Measurements from ENCODE around the gene DDO. TPM values are rescaled to one million over a fixed set of nuclear protein-coding genes. Genes with fewer than 3 reads are reported as not detected.

DDO gene
- total and polyA plus RNA-seq, 9 of the 15 experiments (the other 6 are each of a cell fraction or from before 2014, with no cell fraction given) = not detected

DNA sequence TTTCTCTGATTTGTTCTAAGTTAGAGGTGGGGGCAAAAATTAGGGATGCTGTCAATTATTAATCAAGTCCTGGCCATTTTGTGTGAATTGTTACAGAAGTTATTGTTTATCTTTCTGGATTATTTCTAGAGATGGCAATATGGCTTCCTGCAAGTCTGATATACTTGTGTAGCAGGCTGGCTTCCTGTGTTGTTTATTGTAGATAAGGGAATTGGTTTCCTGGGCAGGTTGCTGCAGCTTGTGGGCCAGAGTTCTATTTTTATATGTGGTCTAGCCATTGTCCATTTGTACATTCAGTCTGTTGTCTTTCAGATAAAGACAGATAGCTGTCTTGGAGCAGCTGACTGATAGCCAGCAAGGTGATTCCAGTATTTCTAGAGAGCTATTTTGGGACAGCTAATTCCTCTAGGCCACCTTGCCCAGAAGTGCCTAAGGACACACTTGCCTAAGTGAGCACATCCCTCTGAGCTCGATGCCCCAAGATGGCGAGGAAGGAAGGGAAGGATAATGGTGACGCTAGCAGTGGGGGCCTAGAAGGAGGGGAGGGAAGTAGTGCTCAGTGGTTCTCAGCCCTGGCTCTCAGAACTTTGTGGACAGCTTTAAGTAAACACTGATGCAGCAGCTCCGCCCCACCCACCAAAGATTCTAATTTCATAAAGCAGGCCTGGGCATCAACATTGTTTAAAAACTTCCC, 25.5 kb downstream of the DDO start (continued):
- TF ChIP-seq, protein P1, sequence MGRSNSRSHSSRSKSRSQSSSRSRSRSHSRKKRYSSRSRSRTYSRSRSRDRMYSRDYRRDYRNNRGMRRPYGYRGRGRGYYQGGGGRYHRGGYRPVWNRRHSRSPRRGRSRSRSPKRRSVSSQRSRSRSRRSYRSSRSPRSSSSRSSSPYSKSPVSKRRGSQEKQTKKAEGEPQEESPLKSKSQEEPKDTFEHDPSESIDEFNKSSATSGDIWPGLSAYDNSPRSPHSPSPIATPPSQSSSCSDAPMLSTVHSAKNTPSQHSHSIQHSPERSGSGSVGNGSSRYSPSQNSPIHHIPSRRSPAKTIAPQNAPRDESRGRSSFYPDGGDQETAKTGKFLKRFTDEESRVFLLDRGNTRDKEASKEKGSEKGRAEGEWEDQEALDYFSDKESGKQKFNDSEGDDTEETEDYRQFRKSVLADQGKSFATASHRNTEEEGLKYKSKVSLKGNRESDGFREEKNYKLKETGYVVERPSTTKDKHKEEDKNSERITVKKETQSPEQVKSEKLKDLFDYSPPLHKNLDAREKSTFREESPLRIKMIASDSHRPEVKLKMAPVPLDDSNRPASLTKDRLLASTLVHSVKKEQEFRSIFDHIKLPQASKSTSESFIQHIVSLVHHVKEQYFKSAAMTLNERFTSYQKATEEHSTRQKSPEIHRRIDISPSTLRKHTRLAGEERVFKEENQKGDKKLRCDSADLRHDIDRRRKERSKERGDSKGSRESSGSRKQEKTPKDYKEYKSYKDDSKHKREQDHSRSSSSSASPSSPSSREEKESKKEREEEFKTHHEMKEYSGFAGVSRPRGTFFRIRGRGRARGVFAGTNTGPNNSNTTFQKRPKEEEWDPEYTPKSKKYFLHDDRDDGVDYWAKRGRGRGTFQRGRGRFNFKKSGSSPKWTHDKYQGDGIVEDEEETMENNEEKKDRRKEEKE (IDR thresholded peaks at IDR 0.05; ENCODE audit: borderline replicate concordance in 1 of 2, control insufficient read depth in 1 of 2, low read depth in 2 of 2, low read length in 1 of 2) = no peak
- TF ChIP-seq EWSR1 (IDR thresholded peaks at IDR 0.05; ENCODE audit: borderline replicate concordance, low read depth, partially characterized antibody) = no peak
- TF ChIP-seq ZNF224 (CRISPR knock-in tag; IDR thresholded peaks at IDR 0.05) = no peak
- TF ChIP-seq DNMT1 (IDR thresholded peaks at IDR 0.05) = no peak
- TF ChIP-seq ZKSCAN8 (CRISPR knock-in tag; IDR thresholded peaks at IDR 0.05) = peak; percentile 76; the same call in 1 of the 2 replicates
- peak in 1 of 2 experiments; percentile 44; a peak in 1 of 4 replicates for TF ChIP-seq TBL1XR1 (IDR thresholded peaks at IDR 0.05; ENCODE audit: low read length in 2 of 2)

DNA sequence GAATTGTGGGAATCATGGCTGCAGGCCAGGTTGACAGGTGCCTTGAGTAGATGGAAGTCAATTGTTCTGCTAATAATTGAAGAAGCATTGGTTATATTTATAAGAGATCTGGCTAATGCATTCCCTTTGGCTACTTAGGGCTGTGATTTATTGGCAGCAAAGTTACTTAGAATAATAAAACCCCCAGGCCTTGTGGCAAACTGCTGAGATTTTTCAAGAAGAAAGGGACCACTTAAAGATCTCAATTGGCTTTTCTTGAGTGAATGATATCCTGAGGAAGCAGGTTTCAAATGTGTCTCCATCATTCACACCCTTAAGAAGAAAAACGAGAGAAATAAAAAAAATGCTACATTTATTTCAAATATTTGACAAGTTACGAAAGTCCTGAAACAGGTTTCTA, 27.4 kb downstream of the DDO start:
- H3K36me3 ChIP-seq (ENCODE audit: control insufficient read depth, insufficient read depth, low read length) = no peaks in the 10 kb centered on the region
- H3K27me3 ChIP-seq (ENCODE audit: control insufficient read depth in 2 of 2, insufficient read depth in 2 of 2, low read length in 2 of 2) = peaks cover 0 to 5% of the 10 kb centered on the region in 2 experiments; a peak in 1 of 5 replicates
- no peak overlapping the region for H3K4me3 ChIP-seq
- no peak for FAIRE-seq
- H3K9ac ChIP-seq (ENCODE audit: insufficient read depth in 1 of 2, low read depth in 2 of 2, low read length in 2 of 2) = no peak overlapping the region
- no peaks in the 10 kb centered on the region for H3K9me3 ChIP-seq (replicated peaks; ENCODE audit: control insufficient read depth, insufficient read depth, low read depth, low read length)
- in situ Hi-C loops (cut with MboI) = loop anchor here (25.0 kb wide), 1 partner anchor 851 kb away; no protein-coding TSS in a partner anchor
- H3K9me1 ChIP-seq (ENCODE audit: control insufficient read depth, insufficient read depth, low read length) = no peaks in the 10 kb centered on the region
- H3K27ac ChIP-seq (ENCODE audit: extremely low read depth, low read depth, low read length) = no peak overlapping the region
- ChIA-PET CTCF (ENCODE audit: low intra/inter-chr PET ratio) (no interaction called here), POLR2A (no interaction called here)
- no peak overlapping the region for H3K4me2 ChIP-seq (ENCODE audit: insufficient read depth, low read length)
- H4K20me1 ChIP-seq (replicated peaks; ENCODE audit: control insufficient read depth, insufficient read depth, low read length) = no peaks in the 10 kb centered on the region
- no TSS peak for BruUV-seq (replicated peaks)
- intact Hi-C loops (cut with micrococcal nuclease) = no loop called here
- ATAC-seq = no peak
- no peak for DNase-seq (ENCODE audit: extremely low read depth in 1 of 4, low spot score in 3 of 4)
- WGBS (ENCODE audit: insufficient coverage, low coverage, missing lambda C conversion rate) = 13% methylated on average over 2 of the region's 2 CpGs
- H3K79me2 ChIP-seq (ENCODE audit: control insufficient read depth, insufficient read depth, low read length) = no peaks in the 10 kb centered on the region
- no peak overlapping the region for H2AFZ ChIP-seq (ENCODE audit: low read depth, low read length)
- peaks cover 0 to 3% of the 10 kb centered on the region in 2 experiments; a peak in 2 of 5 replicates for H3K4me1 ChIP-seq (replicated peaks in 1 of 2; ENCODE audit: control insufficient read depth in 2 of 2, insufficient read depth in 2 of 2, low read length in 2 of 2)
- TF ChIP-seq, protein P2, sequence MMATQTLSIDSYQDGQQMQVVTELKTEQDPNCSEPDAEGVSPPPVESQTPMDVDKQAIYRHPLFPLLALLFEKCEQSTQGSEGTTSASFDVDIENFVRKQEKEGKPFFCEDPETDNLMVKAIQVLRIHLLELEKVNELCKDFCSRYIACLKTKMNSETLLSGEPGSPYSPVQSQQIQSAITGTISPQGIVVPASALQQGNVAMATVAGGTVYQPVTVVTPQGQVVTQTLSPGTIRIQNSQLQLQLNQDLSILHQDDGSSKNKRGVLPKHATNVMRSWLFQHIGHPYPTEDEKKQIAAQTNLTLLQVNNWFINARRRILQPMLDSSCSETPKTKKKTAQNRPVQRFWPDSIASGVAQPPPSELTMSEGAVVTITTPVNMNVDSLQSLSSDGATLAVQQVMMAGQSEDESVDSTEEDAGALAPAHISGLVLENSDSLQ (IDR thresholded peaks at IDR 0.05) = no peak
- TF ChIP-seq ZKSCAN3 (CRISPR knock-in tag; IDR thresholded peaks at IDR 0.05) = no peak
- TF ChIP-seq, protein P3, sequence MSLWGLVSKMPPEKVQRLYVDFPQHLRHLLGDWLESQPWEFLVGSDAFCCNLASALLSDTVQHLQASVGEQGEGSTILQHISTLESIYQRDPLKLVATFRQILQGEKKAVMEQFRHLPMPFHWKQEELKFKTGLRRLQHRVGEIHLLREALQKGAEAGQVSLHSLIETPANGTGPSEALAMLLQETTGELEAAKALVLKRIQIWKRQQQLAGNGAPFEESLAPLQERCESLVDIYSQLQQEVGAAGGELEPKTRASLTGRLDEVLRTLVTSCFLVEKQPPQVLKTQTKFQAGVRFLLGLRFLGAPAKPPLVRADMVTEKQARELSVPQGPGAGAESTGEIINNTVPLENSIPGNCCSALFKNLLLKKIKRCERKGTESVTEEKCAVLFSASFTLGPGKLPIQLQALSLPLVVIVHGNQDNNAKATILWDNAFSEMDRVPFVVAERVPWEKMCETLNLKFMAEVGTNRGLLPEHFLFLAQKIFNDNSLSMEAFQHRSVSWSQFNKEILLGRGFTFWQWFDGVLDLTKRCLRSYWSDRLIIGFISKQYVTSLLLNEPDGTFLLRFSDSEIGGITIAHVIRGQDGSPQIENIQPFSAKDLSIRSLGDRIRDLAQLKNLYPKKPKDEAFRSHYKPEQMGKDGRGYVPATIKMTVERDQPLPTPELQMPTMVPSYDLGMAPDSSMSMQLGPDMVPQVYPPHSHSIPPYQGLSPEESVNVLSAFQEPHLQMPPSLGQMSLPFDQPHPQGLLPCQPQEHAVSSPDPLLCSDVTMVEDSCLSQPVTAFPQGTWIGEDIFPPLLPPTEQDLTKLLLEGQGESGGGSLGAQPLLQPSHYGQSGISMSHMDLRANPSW (CRISPR knock-in tag; IDR thresholded peaks at IDR 0.05) = no peak
